K562 (cell line): ENCODE results near the gene ELAVL3. TPM values are rescaled to one million over a fixed set of nuclear protein-coding genes. Genes with fewer than 3 reads are reported as not detected.
A peak's percentile ranks its signal among the peaks of the same experiment; 100 is the strongest.
"Not testable (repeated sequence)": the region's sequence is repeated elsewhere in the genome, so short reads cannot be mapped to it uniquely, and the experiment has no call there.

Source experiments
- ATAC-seq: fragments of 200-7000 bp; cut with Tn5 transposase; 3 replicates; pipeline ENCODE4 v1.9.1; 2020; ENCODE audit warnings: moderate library complexity
- BruUV-seq: library from RNA; stranded (reverse); fragments of 400-500 nt; replicated peaks from 2 replicates; lab custom pipeline; 2021; lab: Mats Ljungman, UMichigan
- CTCF ChIA-PET: fragments of 300-600 bp; formaldehyde crosslinking; extraction: SDS; loops from one replicate; lab custom pipeline; 2021; ENCODE audit warnings: low intra/inter-chr PET ratio; lab: Yijun Ruan, JAX
- POLR2A ChIA-PET: fragments of 300-600, 350-650 bp; sonication (Branson Sonifier 250); formaldehyde crosslinking; extraction: SDS; loops from one replicate; lab custom pipeline; 2021; ENCODE audit warnings: antibody characterized with exemption, inconsistent platforms; lab: Yijun Ruan, JAX
- DNase-seq, 4 experiments: peaks; one replicate each; pipeline versions ENCODE4 v3.0.0 to v3.0.0-alpha.2; 2011 to 2018; ENCODE audit warnings: low spot score in 3 of 4, mixed read lengths in 3 of 4; ENCODE audit errors: extremely low read depth in 1 of 4
- FAIRE-seq: peaks from 2 replicates; lab custom pipeline; 2011; peaks lifted over from hg19 to GRCh38; lab: Jason Lieb, UNC
- H2AFZ ChIP-seq: 2 replicates; pipeline ENCODE4 v1.6.0; 2011; ENCODE audit warnings: low read depth, low read length, control low read depth, inconsistent platforms
- H3K27ac ChIP-seq: fragments of 200-600 bp; 3 replicates; pipeline ENCODE4 v1.8.0; 2011; ENCODE audit warnings: low read depth, mild to moderate bottlenecking, control low read depth, inconsistent platforms, low read length, moderate library complexity, mixed read lengths; ENCODE audit errors: extremely low read depth
- H3K27me3 ChIP-seq, 2 experiments: fragments of 300-600 bp in 1 of 2; 2 replicates in 1 of 2; 3 replicates in 1 of 2; pipeline versions ENCODE4 v1.6.0 to v1.8.0; 2011; ENCODE audit warnings: inconsistent platforms in 2 of 2, low read length in 2 of 2, mild to moderate bottlenecking in 1 of 2, mixed read lengths in 1 of 2, moderate library complexity in 1 of 2; ENCODE audit not compliant: control insufficient read depth in 2 of 2, insufficient read depth in 2 of 2
- H3K36me3 ChIP-seq: fragments of 300-600 bp; 3 replicates; pipeline ENCODE4 v1.8.0; 2011; ENCODE audit warnings: mild to moderate bottlenecking, low read length, inconsistent platforms; ENCODE audit not compliant: control insufficient read depth, insufficient read depth
- H3K4me1 ChIP-seq, 2 experiments: fragments of 200-600 bp in 1 of 2; replicated peaks in 1 of 2; 2 replicates in 1 of 2; 3 replicates in 1 of 2; pipeline versions ENCODE4 v1.5.1 to v1.8.0; 2011; ENCODE audit warnings: inconsistent platforms in 2 of 2, low read length in 2 of 2, mild to moderate bottlenecking in 1 of 2, mixed read lengths in 1 of 2, moderate library complexity in 1 of 2; ENCODE audit not compliant: control insufficient read depth in 2 of 2, insufficient read depth in 2 of 2
- H3K4me2 ChIP-seq: 2 replicates; pipeline ENCODE4 v1.6.1; 2011; ENCODE audit warnings: low read length, control low read depth, inconsistent platforms, mixed read lengths; ENCODE audit not compliant: insufficient read depth
- H3K4me3 ChIP-seq: fragments of 200-600 bp; sonication (generic), shearing (Covaris generic); 2 replicates; pipeline ENCODE4 v1.5.1; 2016; ENCODE audit warnings: control low read depth, inconsistent platforms
- H3K79me2 ChIP-seq: fragments of 200-600 bp; 3 replicates; pipeline ENCODE4 v1.8.0; 2011; ENCODE audit warnings: low read length, inconsistent platforms; ENCODE audit not compliant: control insufficient read depth, insufficient read depth
- H3K9ac ChIP-seq, 2 experiments: 2 replicates each; pipeline versions ENCODE4 v1.6.0 to v1.6.1; 2011; ENCODE audit warnings: low read depth in 2 of 2, low read length in 2 of 2, control low read depth in 1 of 2, inconsistent platforms in 1 of 2, mild to moderate bottlenecking in 1 of 2, mixed read lengths in 1 of 2; ENCODE audit not compliant: insufficient read depth in 1 of 2
- H3K9me1 ChIP-seq: one replicate; pipeline ENCODE4 v1.6.0; 2011; ENCODE audit warnings: inconsistent platforms, mild to moderate bottlenecking, low read length, moderate library complexity; ENCODE audit not compliant: control insufficient read depth, insufficient read depth
- H3K9me3 ChIP-seq: replicated peaks from 2 replicates; pipeline ENCODE4 v1.5.1; 2011; ENCODE audit warnings: low read depth, low read length, inconsistent platforms; ENCODE audit not compliant: control insufficient read depth, insufficient read depth
- H4K20me1 ChIP-seq: replicated peaks from 2 replicates; pipeline ENCODE4 v1.6.1; 2011; ENCODE audit warnings: low read length, inconsistent platforms, mixed read lengths; ENCODE audit not compliant: control insufficient read depth, insufficient read depth
- BCOR ChIP-seq: fragments of 450-650 bp; IDR thresholded peaks from 2 replicates; pipeline ENCODE4 v1.6.1; 2016
- RBM25 ChIP-seq: fragments of 200-400 bp; formaldehyde crosslinking; IDR thresholded peaks from 2 replicates; pipeline ENCODE4 v1.6.1; 2018; ENCODE audit warnings: low read length, low read depth, moderate library complexity; ENCODE audit not compliant: severe bottlenecking
- ZFP36 ChIP-seq: fragments of 150-350 bp; IDR thresholded peaks from 2 replicates; pipeline ENCODE4 v1.6.1; 2018; ENCODE audit warnings: low read length, low read depth; ENCODE audit not compliant: partially characterized antibody
- WGBS: fragments of 100-300 bp; shearing (Covaris generic); methylation state at CpG from one replicate; pipeline ENCODE4 v1.1.6; 2016; ENCODE audit warnings: low coverage, mixed read lengths; ENCODE audit not compliant: insufficient coverage; ENCODE audit errors: missing lambda C conversion rate; 5-methylcytosine and 5-hydroxymethylcytosine counted together
- in situ Hi-C: fragments of 300-500 bp; cut with MboI; formaldehyde crosslinking; loops from 4 replicates; pipeline ENCODE4 v1.15.0; 2018; ENCODE audit warnings: inconsistent platforms, mixed read lengths
- intact Hi-C: fragments of 100-400 bp; cut with micrococcal nuclease; formaldehyde crosslinking; loops from 2 replicates; pipeline ENCODE4 v1.14.2; 2022
- polyA plus RNA-seq, 8 experiments: library from polyadenylated mRNA; depleted of rRNA in 4 of 8; stranded (reverse) in 5 of 8; unstranded in 3 of 8; fragments of >200 nt; fragmentation: Nextera tagmentation in 2 of 8; fragmentation: Illumina TruSeq in 1 of 8; extraction: Ambion mirVana in 2 of 8; extraction: Trizol in 1 of 8; gene quantifications; 2 replicates each; pipeline versions ENCODE4 v1.2.1 to v1.2.3, GENCODE V29; 2011 to 2014; ENCODE audit warnings: inconsistent platforms in 1 of 8, missing spikeins in 1 of 8
- total RNA-seq, 7 experiments: library from RNA; depleted of rRNA in 6 of 7; stranded (reverse); fragments of >200 nt in 6 of 7; fragmentation: Illumina TruSeq in 2 of 7; extraction: Trizol in 2 of 7; gene quantifications; 2 replicates each; pipeline versions ENCODE4 v1.2.1 to v1.2.3, GENCODE V29; 2011 to 2021; ENCODE audit warnings: low replicate concordance in 1 of 7

The ELAVL3 gene
- total and polyA plus RNA-seq, 9 of the 15 experiments (the other 6 are each of a cell fraction or from before 2014, with no cell fraction given) = not detected

- H3K4me3 ChIP-seq, DNase-seq, FAIRE-seq, H3K9me3 ChIP-seq, in situ Hi-C loops, H3K9ac ChIP-seq, H3K27me3 ChIP-seq, H3K36me3 ChIP-seq, H3K27ac ChIP-seq, H3K4me2 ChIP-seq, H4K20me1 ChIP-seq, ATAC-seq, H3K79me2 ChIP-seq, H3K9me1 ChIP-seq, BruUV-seq, intact Hi-C loops, H2AFZ ChIP-seq: not testable (repeated sequence)
- TF ChIP-seq BCOR (peak; percentile 73), RBM25 (peak; percentile 47), ZFP36 (peak; percentile 61)
- POLR2A ChIA-PET = interaction anchor here (0.6 to 1.2 kb wide), 3 partner anchors 9 to 29 kb away, joined by 3 to 4 read pairs (median 3); partner anchors contain the start of genes EPOR, ODAD3 and PRKCSH
- H3K4me1 ChIP-seq = peaks cover 6 to 14% of the 10 kb centered on the region in 2 experiments; a peak in 4 of 5 replicates
- WGBS = 76% methylated on average over 12 of the region's 12 CpGs
- CTCF ChIA-PET = interaction anchor here (0.6 kb wide), 1 partner anchor 49 kb away, joined by 4 read pairs; no protein-coding TSS in a partner anchor
Observed at GRCh38 chr19:11406703-11407236, 74.1 kb downstream of the ELAVL3 start.
